SK-N-SH treated with all-trans-retinoic acid at 6 μM for 48 hours (cell line): ENCODE data around the gene GTPBP1.

Experiments
- ARNTL ChIP-seq: fragments of 450-650 bp; formaldehyde crosslinking; IDR thresholded peaks from 2 replicates; pipeline ENCODE4 v1.5.0; 2020; ENCODE audit warnings: low read depth, mild to moderate bottlenecking, moderate library complexity, borderline replicate concordance
- CREB5 ChIP-seq: fragments of 250-450 bp; sonication (Bioruptor Pico); IDR thresholded peaks from 2 replicates; pipeline ENCODE4 v1.5.1; 2020; ENCODE audit warnings: low read depth, mild to moderate bottlenecking, moderate library complexity
- CSDC2 ChIP-seq: fragments of 250-450 bp; sonication (Bioruptor Pico); IDR thresholded peaks from 2 replicates; pipeline ENCODE4 v1.5.0; 2020; ENCODE audit warnings: mild to moderate bottlenecking, moderate library complexity
- CSRNP3 ChIP-seq: fragments of 250-450 bp; sonication (Bioruptor Pico); IDR thresholded peaks from 2 replicates; pipeline ENCODE4 v1.5.1; 2021; ENCODE audit warnings: mild to moderate bottlenecking, moderate library complexity
- ISL1 ChIP-seq: fragments of 250-450 bp; sonication (Bioruptor Pico); IDR thresholded peaks from 2 replicates; pipeline ENCODE4 v2.1.2; 2022; ENCODE audit warnings: mild to moderate bottlenecking, moderate library complexity
- OSR1 ChIP-seq: fragments of 250-450 bp; sonication (Bioruptor Pico); IDR thresholded peaks from 2 replicates; pipeline ENCODE4 v1.8.0; 2022; ENCODE audit warnings: moderate library complexity, mild to moderate bottlenecking, inconsistent platforms
- PATZ1 ChIP-seq: fragments of 250-450 bp; sonication (Bioruptor Pico); IDR thresholded peaks from 2 replicates; pipeline ENCODE4 v1.8.0; 2020; ENCODE audit warnings: mild to moderate bottlenecking, moderate library complexity, borderline replicate concordance
- RARB ChIP-seq: fragments of 250-450 bp; sonication (Bioruptor Pico); IDR thresholded peaks from 2 replicates; pipeline ENCODE4 v1.8.0; 2021; ENCODE audit warnings: mild to moderate bottlenecking, moderate library complexity
- TOX ChIP-seq: fragments of 250-450 bp; sonication (Bioruptor Pico); IDR thresholded peaks from 2 replicates; pipeline ENCODE4 v1.8.0; 2021; ENCODE audit warnings: mild to moderate bottlenecking, moderate library complexity, borderline replicate concordance
- ZC3H10 ChIP-seq: fragments of 250-450 bp; sonication (Bioruptor Pico); IDR thresholded peaks from 2 replicates; pipeline ENCODE4 v1.5.1; 2021; ENCODE audit warnings: mild to moderate bottlenecking, moderate library complexity
- ZFP3 ChIP-seq: fragments of 250-450 bp; sonication (Bioruptor Pico); IDR thresholded peaks from 2 replicates; pipeline ENCODE4 v1.5.0; 2020; ENCODE audit warnings: mild to moderate bottlenecking, moderate library complexity
- ZFP30 ChIP-seq: fragments of 450-650 bp; formaldehyde crosslinking; IDR thresholded peaks from 2 replicates; pipeline ENCODE4 v1.5.0; 2022; ENCODE audit warnings: mild to moderate bottlenecking, moderate library complexity
- ZNF70 ChIP-seq: fragments of 450-650 bp; formaldehyde crosslinking; IDR thresholded peaks from 2 replicates; pipeline ENCODE4 v1.5.0; 2020; ENCODE audit warnings: mild to moderate bottlenecking, moderate library complexity

GRCh38 chr22:38715176-38715764 is 9.5 kb downstream of the GTPBP1 start:
- TF ChIP-seq PATZ1 (CRISPR knock-in tag), result no peak
- TF ChIP-seq ARNTL (CRISPR knock-in tag), result no peak
- no peak for TF ChIP-seq ZFP30 (CRISPR knock-in tag)
- TF ChIP-seq CREB5, result no peak
- TF ChIP-seq CSRNP3 (CRISPR knock-in tag), result no peak
- TF ChIP-seq OSR1 (CRISPR knock-in tag), result no peak
- TF ChIP-seq ISL1 (CRISPR knock-in tag), result no peak
- no peak for TF ChIP-seq ZC3H10 (CRISPR knock-in tag)
- TF ChIP-seq RARB, result no peak
- no peak for TF ChIP-seq TOX (CRISPR knock-in tag)
- TF ChIP-seq CSDC2, result no peak
- TF ChIP-seq ZFP3 (CRISPR knock-in tag), result no peak
- no peak for TF ChIP-seq ZNF70
